OCI-LY1 (cell line): ENCODE results near the gene IFNGR2.

Experiments used
- CTCF ChIP-seq: fragments of 200-600 bp; sonication (generic), shearing (Covaris generic); IDR thresholded peaks from 2 replicates; pipeline ENCODE4 v1.5.1; 2017; ENCODE audit warnings: mild to moderate bottlenecking, antibody characterized with exemption, low read length, moderate library complexity, mixed read lengths
- EZH2 ChIP-seq: fragments of 200-600 bp; sonication (generic), shearing (Covaris generic); IDR thresholded peaks from 2 replicates; pipeline ENCODE4 v1.8.0; 2017; ENCODE audit warnings: borderline replicate concordance, mixed run types, mild to moderate bottlenecking, antibody characterized with exemption, low read length, moderate library complexity, mixed read lengths

GRCh38 chr21:33393348-33393747, 9.9 kb upstream of the IFNGR2 start:
- TF ChIP-seq CTCF (no peak), EZH2 (no peak)
